NK-92 treated with Interleukin-12 subunit alpha and Interleukin-12 subunit beta, amount 100 ng/mL, for 24 hours (cell line): ENCODE results near the gene B4GALNT1.
"Not testable (repeated sequence)": the region's sequence is repeated elsewhere in the genome, so short reads cannot be mapped to it uniquely, and the experiment has no call there.

Source experiments
- DNase-seq: peaks from one replicate; lab custom pipeline; 2025; lab: John Stamatoyannopoulos, UW

B4GALNT1 gene

DNA sequence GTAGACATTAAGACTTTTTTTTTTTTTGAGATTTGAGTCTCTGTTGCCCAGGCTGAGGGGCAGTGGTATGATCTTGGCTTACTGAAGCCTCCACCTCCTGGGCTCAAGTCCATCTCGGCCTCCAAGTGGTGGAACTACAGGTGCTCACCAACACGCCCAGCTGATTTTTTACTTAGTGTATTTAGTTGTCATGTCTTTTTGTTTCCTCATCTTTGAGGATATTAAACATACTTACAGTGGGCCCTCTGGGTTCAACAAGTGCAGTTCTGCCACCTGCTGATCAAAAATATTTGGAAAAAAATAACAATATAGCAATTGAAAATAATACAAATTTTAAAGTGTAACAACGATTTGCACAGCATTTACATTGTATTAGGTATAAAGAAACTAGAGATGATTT lies 4.4 kb upstream of the B4GALNT1 start:
- DNase-seq = no peak

DNA sequence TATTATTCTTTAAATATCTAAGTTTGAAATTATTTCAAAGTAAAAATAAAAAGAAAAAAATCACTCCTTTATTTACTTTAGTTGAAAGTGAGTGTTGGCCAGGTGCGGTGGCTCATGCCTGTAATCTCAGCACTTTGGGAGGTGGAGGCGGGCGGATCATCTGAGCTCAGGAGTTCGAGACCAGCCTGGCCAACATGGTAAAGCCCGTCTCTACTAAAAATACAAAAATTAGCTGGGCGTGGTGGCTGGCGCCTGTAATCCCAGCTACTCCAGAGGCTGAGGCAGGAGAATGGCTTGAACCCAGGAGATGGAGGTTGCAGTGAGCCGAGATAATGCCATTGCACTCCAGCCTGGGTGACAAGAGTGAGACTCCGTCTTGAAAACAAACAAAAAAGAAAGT lies 3.7 kb upstream of the B4GALNT1 start:
- DNase-seq = not testable (repeated sequence)

DNA sequence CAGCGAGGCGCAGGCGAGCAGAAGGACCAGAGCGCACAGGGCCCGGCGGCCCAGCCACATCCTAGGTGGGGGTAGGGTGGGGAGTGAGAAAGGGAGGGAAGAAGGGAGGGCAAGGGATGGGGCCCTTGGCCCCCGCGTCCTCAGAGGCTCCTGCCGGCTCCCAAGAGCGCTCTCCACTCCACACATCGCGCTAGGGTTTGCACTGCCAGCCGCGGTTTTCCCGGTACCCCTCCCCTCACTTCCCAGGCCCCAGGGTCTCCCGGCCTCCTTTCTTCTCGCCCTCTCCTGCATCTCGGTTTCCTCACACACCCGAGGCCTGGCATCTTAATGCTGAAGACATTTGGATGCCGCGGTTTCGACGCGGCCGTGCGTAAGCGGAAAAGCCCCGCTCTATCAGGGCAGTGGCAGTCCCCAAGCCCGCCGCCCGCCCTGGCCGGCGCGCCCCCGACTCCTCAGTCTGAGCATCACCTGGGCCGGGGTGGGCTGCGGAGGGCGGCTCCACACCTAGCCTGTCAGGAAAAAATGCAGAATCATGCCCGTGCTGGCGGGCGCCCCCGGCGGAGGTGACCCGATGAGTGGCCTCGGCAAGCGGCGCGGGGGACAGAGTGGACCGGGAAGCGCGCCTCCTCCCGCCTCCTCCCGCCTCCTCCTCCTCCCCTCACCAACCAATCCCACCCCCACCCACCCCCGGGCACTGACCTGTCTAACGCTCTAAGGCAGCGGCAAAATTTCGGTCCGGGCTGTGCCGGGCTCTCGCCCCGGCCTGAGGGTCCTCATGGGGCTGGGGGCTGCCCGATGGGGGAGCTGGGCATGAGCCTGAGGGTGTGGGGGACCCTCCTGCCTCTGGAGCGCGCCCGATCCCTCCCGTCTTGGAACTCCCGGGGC lies 686 bp downstream of the B4GALNT1 start:
- DNase-seq = no peak

DNA sequence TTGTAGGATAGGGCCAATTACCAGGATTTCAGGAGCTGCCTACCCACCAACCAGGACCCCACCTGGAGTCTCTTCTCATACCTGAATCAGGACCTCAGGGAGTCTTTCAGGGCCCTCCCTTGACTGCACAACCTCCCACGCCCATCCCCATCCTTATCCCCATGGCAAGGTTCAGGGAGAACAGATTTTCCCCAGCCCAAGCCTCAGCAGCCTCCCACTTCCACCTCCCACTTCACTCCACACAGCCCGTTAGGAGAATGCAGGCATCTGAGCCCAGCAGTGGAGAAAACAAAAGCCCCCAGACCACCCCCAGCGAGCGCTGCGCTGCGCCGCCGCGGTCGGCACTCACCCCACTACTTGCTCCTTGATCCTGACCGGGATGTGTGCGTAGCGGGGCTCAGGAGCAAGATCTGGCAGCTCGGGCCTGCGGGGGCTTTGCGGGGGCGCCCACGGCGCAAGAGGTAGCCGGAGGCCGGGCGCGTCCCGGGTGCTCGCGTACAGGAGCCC lies 1.4 kb downstream of the B4GALNT1 start:
- DNase-seq = no peak

DNA sequence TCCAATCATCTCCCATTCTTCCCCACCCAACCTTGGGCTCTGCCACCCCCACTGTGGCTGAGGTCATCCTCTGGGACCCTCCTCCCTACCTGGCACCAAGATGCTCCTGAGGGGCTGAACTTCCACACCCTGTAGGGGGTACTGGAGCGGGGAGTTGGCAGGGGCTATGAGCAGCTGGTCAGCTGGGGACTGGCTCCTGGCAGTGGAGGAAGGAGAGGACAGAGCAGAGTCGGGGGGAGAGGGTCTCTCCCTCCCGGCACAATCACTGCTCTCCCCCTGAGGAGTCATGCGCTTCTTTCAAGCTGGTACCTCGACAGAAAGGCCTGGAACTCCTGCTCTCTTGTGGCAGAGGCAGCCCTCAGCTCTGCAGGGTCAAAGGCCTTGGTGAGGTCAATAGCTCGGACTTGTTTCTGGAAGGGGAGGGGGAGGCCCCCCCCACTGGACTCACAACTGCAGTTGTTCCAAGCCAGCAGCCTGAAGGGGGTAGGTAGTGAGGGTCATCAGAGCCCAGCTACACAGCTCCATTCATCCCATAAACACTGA lies 2.0 kb downstream of the B4GALNT1 start:
- no peak for DNase-seq

DNA sequence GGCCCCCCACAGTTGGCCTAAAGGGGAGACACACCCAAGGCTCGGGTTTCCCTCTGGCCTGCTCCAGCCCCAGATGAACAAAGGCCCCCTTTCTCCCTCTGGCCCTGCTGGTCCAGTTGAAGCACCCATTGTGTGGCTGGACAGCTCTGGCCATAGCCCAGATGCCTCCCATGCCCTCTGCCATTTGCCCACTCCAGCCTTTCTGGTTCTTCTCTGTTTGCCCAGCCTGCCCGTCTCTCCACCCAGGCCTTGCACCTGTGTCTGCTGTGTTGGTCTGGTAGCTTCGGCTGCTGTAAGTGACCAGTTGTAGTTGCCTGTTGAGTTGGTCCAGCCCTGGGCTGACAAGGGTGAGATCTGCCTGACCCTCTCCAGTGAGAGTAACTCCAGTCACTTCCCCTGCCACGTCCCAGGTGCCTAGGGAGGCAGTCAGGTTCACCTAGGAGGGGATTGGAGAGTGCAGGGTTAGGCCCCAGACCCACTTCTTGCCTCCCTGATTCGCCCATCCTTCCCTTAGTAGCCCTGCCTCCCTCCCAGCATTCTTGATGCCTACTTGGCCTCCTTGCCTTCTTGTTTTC lies 3.0 kb downstream of the B4GALNT1 start:
- no peak for DNase-seq

DNA sequence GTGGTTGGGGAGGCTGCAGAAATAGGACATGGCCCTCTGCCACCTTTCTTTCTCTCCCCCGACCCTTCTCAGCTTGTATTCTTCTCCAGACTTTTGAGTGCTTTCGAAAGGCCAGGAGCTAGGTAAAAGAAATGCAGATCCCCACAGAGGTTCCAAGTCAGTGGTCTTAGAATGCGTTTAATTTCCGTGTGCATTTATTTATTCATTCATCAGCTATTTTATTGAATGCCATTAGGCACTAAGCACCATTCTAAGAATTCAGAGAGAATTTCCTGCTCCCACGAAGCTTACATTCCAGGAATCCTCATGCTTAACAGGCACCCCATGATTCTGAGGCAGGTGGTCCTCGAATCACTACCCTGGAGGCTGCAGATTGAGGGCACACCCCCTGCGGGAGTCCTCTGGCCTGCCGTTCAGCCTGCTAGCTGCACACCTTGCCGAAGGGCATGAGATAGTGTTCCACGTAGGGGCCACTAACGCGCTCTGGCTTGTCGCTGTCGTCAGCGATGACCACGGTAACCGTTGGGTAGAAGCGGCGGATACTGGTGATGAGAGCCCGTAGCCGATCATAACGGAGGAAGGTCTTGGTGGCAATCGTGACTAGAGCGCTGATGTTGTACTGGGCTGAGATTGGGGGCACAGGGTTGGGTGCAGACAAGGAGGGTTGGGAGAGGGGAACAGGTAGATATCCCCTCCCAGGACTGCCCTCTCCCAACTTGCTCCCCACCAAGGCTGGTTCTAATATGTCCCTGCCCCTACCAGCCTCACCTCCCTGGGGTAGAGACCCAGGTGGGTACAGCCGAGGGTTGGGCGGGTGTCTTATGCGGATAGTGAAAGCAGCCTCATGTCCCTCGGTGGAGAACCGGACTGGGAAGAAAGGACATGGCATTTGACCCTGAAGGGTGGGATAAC lies 4.5 kb downstream of the B4GALNT1 start:
- no peak for DNase-seq

DNA sequence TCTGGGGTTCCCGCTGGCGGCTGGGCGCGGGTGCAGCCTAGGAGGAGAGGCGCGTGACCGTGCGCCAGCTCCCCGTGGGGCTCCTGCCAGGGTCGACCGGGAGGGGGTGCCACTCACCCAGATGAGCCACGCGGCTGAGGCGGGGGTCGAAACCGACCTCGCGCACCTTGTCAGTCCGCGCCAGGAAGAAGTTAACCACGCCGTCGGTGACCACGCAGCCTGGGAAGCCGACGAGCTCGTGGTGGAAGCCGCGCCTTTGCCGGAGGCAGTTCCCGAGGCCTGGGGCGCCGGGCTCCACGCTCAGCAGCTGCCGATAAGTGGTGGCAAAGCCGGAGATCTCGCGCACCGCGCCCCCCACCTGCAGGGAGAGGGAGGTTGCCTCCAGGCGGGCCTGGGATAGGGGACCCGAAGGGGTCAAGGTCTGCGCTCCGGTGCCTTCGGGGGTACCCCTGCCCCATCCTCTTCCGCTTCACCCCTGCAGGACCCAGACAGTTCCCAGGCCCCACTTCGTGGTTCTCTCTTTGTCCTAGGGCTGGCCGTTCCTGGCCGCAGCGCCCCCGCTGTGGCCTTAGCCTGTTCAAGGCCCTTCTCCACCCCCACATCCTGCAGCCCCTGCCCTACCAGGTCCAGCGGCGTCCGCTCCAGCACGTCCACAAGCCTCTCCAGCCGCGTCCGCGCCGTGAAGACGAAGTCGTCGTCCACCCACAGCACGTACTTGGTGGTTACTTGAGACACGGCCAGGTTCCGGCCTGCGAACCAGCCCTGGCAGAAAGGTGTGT lies 5.3 kb downstream of the B4GALNT1 start:
- DNase-seq = no peak

DNA sequence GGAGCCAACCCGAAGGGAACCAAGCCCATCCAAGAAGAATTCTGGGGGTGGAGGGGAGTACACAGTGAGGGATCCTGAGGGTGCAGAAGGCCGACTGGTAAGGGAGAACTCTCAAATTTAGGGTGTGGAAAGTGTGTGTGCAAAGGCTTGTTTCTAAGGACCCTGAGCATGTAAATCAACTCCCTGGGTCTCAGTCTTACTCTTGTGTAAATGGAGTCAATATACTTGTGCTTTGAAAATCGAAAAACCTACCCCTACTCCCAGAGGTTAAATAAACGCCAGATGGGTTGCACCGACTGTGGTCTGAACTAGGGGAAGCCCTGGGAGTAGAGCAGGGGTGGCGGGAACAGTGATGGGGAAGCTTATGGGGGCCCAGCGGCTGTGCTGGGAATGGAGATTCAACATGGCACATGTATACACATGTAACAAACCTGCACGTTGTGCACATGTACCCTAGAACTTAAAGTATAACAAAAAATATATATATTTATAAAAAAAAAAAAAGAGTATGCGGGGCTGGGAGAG lies 6.0 kb downstream of the B4GALNT1 start:
- DNase-seq = no peak

DNA sequence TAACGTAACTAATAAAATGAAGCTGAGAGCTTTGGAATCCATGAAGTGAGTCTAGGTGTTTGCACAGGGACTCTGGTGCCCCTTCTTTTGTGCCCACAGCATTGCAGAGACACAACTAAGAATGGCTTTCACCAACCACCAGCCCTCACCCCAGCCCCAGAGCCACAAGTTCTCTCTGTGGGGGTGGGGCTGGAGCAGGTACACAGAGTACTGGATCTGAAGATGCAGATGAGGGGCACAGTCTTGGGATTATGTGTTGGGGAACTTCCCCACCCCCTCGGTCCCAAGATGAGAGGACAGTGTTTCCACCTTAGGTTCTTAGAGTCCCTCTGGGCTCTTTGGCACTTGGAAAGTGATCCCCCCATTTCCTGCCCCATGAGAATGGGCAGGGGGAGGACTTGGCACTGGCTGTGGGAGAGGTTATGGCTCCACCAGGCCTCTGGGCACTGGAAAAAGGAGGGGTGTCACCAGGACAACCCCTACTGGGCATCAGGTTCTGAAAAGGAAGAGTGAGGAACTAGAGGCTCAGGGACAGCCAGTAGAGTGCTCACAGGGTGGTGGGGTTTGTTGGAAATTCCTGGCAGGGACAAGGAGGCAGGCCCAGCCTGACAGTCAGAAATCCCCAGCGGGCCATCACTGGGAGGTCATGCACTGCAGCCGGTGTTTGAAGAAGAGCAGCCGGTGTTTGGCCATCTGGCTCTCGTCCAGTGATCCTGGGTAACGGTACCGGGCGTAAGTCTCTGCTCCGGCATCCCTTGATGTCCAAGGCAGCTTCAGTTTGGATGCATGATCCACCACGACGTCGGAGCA lies 6.7 kb downstream of the B4GALNT1 start:
- no peak for DNase-seq

DNA sequence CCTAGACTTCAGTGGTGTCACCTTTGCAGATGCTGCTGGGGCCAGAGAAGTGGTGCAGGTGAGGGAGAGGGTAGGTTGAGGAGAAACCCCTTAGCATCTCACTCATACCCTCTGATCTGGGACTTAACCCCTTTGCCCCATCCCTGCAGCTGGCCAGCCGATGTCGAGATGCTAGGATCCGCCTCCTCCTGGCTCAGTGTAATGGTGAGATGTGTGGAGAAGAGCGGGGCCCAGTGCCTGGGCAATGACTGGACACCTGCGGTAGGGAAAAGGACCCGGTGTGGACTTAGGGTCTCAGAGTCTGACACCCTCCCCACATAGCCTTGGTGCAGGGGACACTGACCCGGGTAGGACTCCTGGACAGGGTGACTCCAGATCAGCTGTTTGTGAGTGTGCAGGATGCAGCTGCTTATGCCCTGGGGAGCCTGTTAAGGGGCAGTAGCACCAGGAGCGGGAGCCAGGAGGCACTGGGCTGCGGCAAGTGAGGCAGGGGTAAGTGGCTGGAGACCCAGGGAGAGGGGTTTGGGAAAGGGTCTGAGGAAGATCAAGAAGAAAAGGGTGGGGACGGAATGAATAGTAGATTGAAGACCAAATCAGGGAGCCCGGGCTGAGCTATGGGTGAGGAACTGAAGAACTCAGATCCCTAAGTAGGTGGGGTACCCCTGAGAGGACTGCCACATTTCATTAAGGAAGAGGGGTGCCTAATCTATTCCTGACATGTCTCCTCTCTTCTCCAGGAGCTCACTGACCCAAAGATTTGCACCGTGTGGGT lies 7.6 kb downstream of the B4GALNT1 start:
- no peak for DNase-seq

DNA sequence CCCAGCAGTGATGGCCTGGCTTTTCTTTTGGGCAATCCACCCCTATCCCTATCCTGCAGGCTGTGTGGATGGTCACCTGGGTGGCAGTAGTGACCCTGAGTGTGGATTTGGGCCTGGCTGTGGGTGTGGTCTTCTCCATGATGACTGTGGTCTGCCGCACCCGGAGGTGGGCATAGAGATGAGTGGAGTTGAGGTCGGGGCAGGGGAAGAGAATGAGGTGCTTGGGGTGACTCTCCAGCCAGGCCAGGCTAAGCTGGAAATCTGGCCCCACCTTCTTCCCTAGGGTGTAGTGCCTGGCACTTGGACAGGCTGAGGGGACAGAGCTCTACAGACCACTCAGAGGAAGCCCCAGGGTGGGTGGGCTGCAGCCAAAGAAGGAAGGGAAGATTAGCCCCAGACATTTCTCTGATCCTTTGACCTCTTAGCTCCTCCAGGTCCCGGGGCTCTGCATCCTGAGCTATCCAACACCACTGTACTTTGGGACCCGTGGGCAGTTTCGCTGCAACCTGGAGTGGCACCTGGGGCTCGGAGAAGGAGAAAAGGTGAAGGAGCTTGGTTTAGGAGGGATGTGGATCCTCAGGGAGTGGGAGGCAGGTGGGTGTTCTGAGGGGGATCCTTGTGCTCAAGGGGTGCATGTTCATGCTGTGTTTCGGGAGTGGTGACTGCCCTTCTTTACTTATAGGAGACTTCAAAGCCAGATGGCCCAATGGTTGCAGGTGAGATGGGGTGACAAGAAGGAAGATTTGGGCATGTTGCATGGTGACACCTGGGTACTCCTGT lies 8.4 kb downstream of the B4GALNT1 start:
- no peak for DNase-seq

DNA sequence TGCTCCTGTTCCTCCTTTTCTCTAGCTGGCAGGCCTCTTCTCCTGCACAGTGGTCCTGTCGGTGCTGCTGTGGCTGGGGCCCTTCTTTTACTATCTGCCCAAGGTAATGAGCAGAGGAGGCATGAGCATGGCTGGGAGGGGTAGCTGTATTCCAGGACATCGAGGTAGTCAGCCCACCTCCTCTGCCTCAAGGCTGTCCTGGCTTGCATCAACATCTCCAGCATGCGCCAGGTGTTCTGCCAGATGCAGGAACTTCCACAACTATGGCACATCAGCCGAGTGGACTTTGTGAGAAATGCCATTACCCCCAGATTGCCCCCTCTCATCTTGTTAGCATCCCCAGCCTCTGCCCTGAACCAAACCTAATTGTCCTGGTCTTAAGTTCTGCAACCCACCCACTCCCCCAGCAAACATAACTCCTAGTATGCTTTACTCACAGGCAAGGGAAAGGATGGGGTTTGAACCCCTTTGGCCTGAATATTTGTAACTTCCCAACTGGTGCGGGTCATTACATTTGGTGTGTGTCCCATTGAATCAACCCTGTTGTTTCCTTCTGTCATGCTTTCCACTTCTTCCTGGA lies 9.1 kb downstream of the B4GALNT1 start:
- DNase-seq = no peak

DNA sequence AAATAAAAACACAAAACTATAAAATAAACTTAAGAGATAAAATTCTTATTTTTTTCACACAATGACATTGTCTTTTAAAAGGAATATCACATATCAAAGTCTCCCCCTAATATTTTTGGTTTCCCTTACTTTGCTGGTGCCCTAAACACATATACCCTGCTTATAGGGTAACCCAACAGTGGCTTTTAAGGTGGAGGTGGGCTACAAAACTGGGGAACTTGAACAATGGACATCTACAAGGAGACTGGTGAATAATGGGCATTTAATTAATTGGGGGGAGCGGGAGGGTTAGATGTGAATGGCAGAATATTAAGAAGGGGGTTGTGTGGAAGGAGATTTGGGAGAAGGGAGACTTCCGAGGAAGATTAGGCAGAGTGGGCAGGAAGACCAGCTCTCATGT lies 9.6 kb downstream of the B4GALNT1 start:
- DNase-seq = no peak

DNA sequence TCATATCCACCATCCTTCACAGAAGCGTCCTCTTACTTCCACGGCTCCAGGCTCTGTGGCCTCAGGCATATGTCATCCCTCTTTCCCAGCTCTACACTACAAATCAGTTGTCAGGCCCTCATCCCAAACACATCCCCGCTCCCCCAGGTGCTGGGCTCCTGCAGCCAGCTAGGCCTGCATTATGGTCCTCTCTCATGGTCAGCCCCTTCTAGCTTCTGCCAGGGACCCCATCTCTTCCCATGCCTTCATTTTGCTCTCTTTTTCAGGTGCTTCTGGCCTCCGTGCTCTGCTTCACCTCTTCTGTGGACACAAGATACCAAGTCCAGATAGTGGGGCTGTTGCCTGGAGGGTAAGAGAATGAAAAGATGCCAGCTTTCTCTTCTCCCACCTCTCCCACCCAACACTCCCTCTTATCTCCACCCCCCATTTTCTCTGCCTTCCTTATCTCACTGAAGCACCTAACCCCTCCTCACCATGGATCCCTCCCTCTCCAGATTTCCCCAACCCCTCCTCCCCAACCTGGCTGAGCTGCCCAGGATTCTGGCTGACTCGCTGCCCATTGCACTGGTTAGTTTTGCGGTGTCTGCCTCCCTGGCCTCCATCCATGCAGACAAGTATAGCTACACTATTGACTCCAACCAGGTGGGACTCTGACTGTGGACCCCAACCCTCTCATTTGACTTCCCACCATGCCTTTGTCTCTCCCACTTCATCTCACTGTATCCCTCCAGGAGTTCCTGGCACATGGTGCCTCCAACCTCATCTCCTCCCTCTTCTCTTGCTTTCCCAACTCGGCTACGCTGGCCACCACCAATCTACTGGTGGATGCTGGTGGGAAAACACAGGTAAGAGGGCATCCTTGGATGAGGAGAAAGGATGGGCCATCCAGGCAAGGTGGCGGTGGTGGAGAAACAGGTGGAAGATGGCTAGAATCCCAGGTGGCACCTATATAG lies 10.4 kb downstream of the B4GALNT1 start:
- DNase-seq = no peak

DNA sequence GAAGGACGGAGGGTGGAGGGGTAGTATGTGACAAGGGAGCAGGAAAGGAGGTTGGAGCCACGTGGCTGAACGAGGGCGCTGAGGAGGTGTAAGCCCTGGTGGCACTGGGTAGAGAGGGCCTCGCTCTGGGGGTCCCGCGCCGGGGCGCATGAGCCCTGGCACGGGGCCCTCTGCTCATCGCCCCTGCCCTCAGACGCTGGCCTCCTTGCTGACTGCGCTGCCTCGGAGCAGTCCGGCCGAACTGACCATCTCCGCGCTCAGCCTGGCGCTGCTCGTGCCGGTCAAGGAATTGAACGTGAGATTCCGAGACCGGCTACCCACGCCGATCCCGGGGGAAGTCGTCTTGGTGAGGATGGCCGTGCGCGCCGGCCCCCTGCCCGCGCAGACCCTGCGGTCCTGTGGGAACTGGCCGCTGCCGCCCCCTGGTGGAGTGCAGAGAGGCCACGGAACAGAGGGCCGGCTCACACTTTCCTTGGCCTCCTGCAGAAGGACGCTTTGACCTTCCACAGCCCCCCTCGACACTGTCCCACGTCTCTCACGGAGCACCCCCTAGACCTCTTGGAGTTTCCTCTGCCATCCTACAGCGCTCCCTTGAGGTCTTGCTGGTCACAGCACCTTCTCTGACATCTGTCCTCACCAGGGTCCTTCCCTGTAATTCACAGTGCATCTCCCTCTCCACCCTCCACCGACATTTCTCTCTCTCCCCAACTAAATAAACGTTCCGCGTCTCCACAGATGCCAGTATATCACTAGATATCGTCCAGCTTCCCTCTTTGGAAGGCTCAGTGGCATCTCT lies 11.3 kb downstream of the B4GALNT1 start:
- DNase-seq = no peak
